Type B pancreatic cell (in vitro differentiated cells): ENCODE measurements around the gene PHOX2A. TPM values are rescaled to one million over a fixed set of nuclear protein-coding genes. Genes with fewer than 3 reads are reported as not detected.
"Not testable (repeated sequence)": the region's sequence is repeated elsewhere in the genome, so short reads cannot be mapped to it uniquely, and the experiment has no call there.

Source experiments
- DNase-seq: peaks from one replicate; pipeline ENCODE4 v3.0.0; 2021; ENCODE audit warnings: mixed read lengths; ENCODE audit not compliant: unreplicated experiment; ENCODE audit errors: extremely low spot score
- H3K27ac Mint-ChIP-seq: 2 replicates; pipeline ENCODE4 v1.8.0; 2021; ENCODE audit warnings: mild to moderate bottlenecking, mixed read lengths
- H3K27me3 Mint-ChIP-seq: 2 replicates; pipeline ENCODE4 v1.8.0; 2021; ENCODE audit warnings: mixed read lengths
- H3K36me3 Mint-ChIP-seq: 2 replicates; pipeline ENCODE4 v1.8.0; 2021; ENCODE audit warnings: mixed read lengths
- H3K4me1 Mint-ChIP-seq: one replicate; pipeline ENCODE4 v1.8.0; 2021; ENCODE audit warnings: mixed read lengths; ENCODE audit not compliant: unreplicated experiment
- H3K4me3 Mint-ChIP-seq: 2 replicates; pipeline ENCODE4 v1.8.0; 2021; ENCODE audit warnings: mild to moderate bottlenecking, mixed read lengths
- H3K9me3 Mint-ChIP-seq: 2 replicates; pipeline ENCODE4 v1.8.0; 2021; ENCODE audit warnings: mixed read lengths
- total RNA-seq: library from RNA; stranded (reverse); gene quantifications from 2 replicates; pipeline ENCODE4 v1.2.1, GENCODE V29; 2021; ENCODE audit warnings: low replicate concordance
- TF ChIP-seq, protein P1 (sequence below): fragments of 200-600 bp; sonication (generic); conservative IDR thresholded peaks from 2 replicates; pipeline ENCODE4 v1.5.0; 2021; ENCODE audit warnings: antibody characterized with exemption, mild to moderate bottlenecking

The PHOX2A gene
- total RNA-seq, 1 donor from 2014 or later = 2.8 TPM

GRCh38 chr11:72209101-72209500, 34.9 kb downstream of the PHOX2A start:
- TF ChIP-seq, protein P1, sequence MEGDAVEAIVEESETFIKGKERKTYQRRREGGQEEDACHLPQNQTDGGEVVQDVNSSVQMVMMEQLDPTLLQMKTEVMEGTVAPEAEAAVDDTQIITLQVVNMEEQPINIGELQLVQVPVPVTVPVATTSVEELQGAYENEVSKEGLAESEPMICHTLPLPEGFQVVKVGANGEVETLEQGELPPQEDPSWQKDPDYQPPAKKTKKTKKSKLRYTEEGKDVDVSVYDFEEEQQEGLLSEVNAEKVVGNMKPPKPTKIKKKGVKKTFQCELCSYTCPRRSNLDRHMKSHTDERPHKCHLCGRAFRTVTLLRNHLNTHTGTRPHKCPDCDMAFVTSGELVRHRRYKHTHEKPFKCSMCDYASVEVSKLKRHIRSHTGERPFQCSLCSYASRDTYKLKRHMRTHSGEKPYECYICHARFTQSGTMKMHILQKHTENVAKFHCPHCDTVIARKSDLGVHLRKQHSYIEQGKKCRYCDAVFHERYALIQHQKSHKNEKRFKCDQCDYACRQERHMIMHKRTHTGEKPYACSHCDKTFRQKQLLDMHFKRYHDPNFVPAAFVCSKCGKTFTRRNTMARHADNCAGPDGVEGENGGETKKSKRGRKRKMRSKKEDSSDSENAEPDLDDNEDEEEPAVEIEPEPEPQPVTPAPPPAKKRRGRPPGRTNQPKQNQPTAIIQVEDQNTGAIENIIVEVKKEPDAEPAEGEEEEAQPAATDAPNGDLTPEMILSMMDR = no peak
- no peak overlapping the region for H3K4me3 Mint-ChIP-seq
- no peaks in the 10 kb centered on the region for H3K4me1 Mint-ChIP-seq
- H3K36me3 Mint-ChIP-seq = peaks cover 6% of the 10 kb centered on the region
- DNase-seq = peak; percentile 32
- peaks cover 5% of the 10 kb centered on the region for H3K27me3 Mint-ChIP-seq
- H3K9me3 Mint-ChIP-seq = peaks cover 17% of the 10 kb centered on the region
- H3K27ac Mint-ChIP-seq = no peak overlapping the region

GRCh38 chr11:72208281-72208680, 35.7 kb downstream of the PHOX2A start:
- Mint-ChIP-seq H3K4me3 (no peak overlapping the region), H3K36me3 (peaks cover 6% of the 10 kb centered on the region), H3K9me3 (peaks cover 17% of the 10 kb centered on the region), H3K27me3 (peaks cover 5% of the 10 kb centered on the region), H3K4me1 (no peaks in the 10 kb centered on the region), H3K27ac (no peak overlapping the region)
- TF ChIP-seq, protein P1 = no peak
- no peak for DNase-seq

DNA sequence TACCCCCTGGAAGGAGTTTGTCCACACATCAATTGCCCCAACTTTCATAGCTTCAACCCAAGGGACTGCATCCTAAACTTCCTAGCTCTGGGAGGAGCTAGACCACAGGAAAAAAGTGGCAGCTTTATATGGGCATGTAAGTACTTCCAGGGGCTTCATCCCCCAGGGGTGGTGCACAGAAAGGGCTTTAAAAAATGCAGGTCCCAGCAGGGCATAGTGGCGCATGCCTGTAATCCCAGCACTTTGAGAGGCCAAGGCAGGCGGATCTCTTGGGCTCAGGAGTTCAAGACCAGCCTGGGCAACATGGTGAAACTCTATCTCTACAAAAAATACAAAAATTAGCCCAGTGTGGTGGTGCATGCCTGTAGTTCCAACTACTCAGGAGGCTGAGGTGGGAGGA, 37.2 kb downstream of the PHOX2A start:
- peaks cover 17% of the 10 kb centered on the region for H3K9me3 Mint-ChIP-seq
- H3K4me1 Mint-ChIP-seq, H3K27ac Mint-ChIP-seq, H3K27me3 Mint-ChIP-seq, H3K4me3 Mint-ChIP-seq, DNase-seq, H3K36me3 Mint-ChIP-seq: not testable (repeated sequence)

DNA sequence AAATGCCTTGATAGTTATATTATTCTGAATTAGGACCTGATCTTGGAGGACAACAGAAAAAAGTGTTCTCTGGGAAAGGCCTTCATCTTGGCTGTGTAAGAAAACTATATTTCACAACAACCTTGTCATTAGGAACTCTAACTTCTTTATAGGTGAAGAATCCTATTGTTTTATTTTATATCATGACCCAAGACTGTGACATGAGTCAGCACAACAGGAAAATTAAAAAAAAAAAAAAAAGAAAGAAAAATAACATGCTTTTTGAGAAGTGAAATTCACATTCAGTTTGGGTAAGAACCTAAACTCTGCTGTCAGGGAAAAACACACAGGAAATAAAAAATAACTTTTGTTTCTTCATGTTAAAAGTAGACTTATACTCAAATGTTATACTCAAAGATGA, 39.1 kb downstream of the PHOX2A start:
- Mint-ChIP-seq H3K36me3 (peaks cover 6% of the 10 kb centered on the region), H3K4me1 (no peaks in the 10 kb centered on the region), H3K9me3 (peaks cover 11% of the 10 kb centered on the region), H3K4me3 (no peak overlapping the region), H3K27me3 (no peaks in the 10 kb centered on the region), H3K27ac (no peak overlapping the region)
- DNase-seq = no peak
- TF ChIP-seq, protein P1 = no peak

DNA sequence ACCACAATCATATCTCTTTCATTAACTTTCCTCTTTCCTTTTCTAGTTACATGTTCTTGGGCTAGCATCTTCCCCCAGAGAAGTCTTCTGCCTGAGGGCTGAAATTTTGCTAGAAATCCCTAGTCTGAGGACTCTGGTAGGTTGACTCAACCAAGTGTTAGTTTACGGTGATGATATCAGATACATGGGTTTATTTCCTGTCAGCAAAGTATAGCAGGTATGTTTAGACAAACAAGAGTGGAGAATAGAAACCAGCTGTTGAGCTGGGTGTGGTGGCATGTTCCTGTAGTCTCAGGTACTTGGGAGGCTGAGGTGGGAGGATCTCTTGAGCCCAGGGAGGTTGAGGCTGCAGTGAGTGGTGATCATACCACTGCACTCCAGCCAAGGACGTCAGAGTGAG, 40.8 kb downstream of the PHOX2A start:
- H3K27me3 Mint-ChIP-seq = no peaks in the 10 kb centered on the region
- DNase-seq = no peak

DNA sequence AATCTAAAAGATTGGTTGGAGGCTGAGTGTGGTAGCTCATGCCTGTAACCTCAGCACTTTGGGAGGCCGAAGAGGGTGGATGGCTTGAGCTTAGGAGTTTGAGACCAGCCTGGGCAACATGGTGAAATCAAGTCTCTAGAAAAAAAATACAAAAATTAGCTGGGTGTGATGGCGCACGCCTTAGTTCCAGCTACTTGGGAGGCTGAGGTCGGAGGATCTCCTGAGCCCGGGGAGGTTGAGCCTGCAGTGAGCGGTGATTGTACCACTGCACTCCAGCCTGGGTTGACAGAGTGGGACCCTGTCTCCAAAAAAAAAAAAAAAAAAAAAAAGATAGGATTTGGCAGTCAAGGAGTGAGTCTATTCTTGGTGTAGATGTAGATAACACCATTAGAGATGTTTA, 41.4 kb downstream of the PHOX2A start:
- H3K4me1 Mint-ChIP-seq = no peaks in the 10 kb centered on the region

More for the DNA sequence above, 40.8 kb downstream of the PHOX2A start:
- no peak overlapping the region for H3K4me3 Mint-ChIP-seq
- H3K4me1 Mint-ChIP-seq = no peaks in the 10 kb centered on the region
- no peak overlapping the region for H3K27ac Mint-ChIP-seq
- H3K36me3 Mint-ChIP-seq = no peaks in the 10 kb centered on the region
- TF ChIP-seq, protein P1 = no peak
- H3K9me3 Mint-ChIP-seq = no peaks in the 10 kb centered on the region

GRCh38 chr11:72201445-72201844, 42.5 kb downstream of the PHOX2A start:
- not testable (repeated sequence) for H3K4me1 Mint-ChIP-seq, H3K4me3 Mint-ChIP-seq, DNase-seq, H3K27me3 Mint-ChIP-seq, H3K9me3 Mint-ChIP-seq, H3K27ac Mint-ChIP-seq, H3K36me3 Mint-ChIP-seq

More for the DNA sequence above, 41.4 kb downstream of the PHOX2A start:
- Mint-ChIP-seq H3K9me3 (no peaks in the 10 kb centered on the region), H3K4me3 (no peak overlapping the region), H3K36me3 (no peaks in the 10 kb centered on the region), H3K27ac (no peak overlapping the region), H3K27me3 (no peaks in the 10 kb centered on the region)
- TF ChIP-seq, protein P1 = no peak
- DNase-seq = no peak
